ENCODE data around the gene HOXD11.

HOXD11 gene

GRCh38 chr2:176150584-176151441 lies 43.7 kb downstream of the HOXD11 start:
- DNase-seq (ENCODE audit: low read depth), result no peak

- DNase-seq (ENCODE audit: low read depth), result no peak
These were observed 44.6 kb downstream of the HOXD11 start, which contains the start of gene HOXD4 for GRCh38 chr2:176151442-176152287. Gene HOXD4, plus strand, starts transcription at chr2:176151550. Its CDS starts 84 bp downstream, at chr2:176151634.

- DNase-seq (ENCODE audit: low read depth), result no peak
These were observed 45.5 kb downstream of the HOXD11 start for GRCh38 chr2:176152350-176153181.

- DNase-seq (ENCODE audit: low read depth), result no peak
These were observed 47.6 kb downstream of the HOXD11 start for GRCh38 chr2:176154576-176155252.

- DNase-seq (ENCODE audit: low read depth), result no peak
These were observed 48.4 kb downstream of the HOXD11 start for GRCh38 chr2:176155356-176156044.

- no peak for DNase-seq (ENCODE audit: low read depth)
These were observed 49.3 kb downstream of the HOXD11 start for GRCh38 chr2:176156301-176156806.

- DNase-seq (ENCODE audit: low read depth), result no peak
These were observed 49.9 kb downstream of the HOXD11 start, which contains the start of gene HOXD3 for GRCh38 chr2:176156807-176157498. Gene HOXD3, plus strand, starts transcription at chr2:176157307. Its CDS starts 11,808 bp downstream, at chr2:176169115.

- DNase-seq (ENCODE audit: low read depth), result no peak
These were observed 50.6 kb downstream of the HOXD11 start for GRCh38 chr2:176157499-176158185.

- DNase-seq (ENCODE audit: low read depth), result no peak
These were observed 51.1 kb downstream of the HOXD11 start for GRCh38 chr2:176158186-176158591.

GRCh38 chr2:176158855-176159662 lies 52.0 kb downstream of the HOXD11 start:
- no peak for DNase-seq (ENCODE audit: low read depth)

All from stimulated activated CD8-positive, alpha-beta memory T cell treated with anti-CD3 and anti-CD28 coated beads, Interleukin-12 subunit alpha, Interleukin-12 subunit beta, amount 100 ng/mL, for 1 hour (primary cell).